Spleen (tissue), 7 donors: ENCODE results near the gene PLEKHJ1.

ENCODE experiments used
- CTCF ChIP-seq, 11 experiments: fragments of 200-600 bp in 7 of 11; fragments of 450-650 bp in 4 of 11; sonication (generic) in 4 of 11; IDR thresholded peaks in 8 of 11; conservative IDR thresholded peaks in 3 of 11; 1 replicate in 7 of 11; 2 replicates in 4 of 11; pipeline versions ENCODE4 v1.4.0 to v1.8.0; 2016 to 2021; ENCODE audit warnings: antibody characterized with exemption in 11 of 11, inconsistent platforms in 4 of 11, mild to moderate bottlenecking in 1 of 11
- POLR2A ChIP-seq, 3 donors: fragments of 450-650 bp; IDR thresholded peaks; one replicate each; pipeline ENCODE4 v1.5.1; 2017; ENCODE audit warnings: antibody characterized with exemption in 3 of 3, mild to moderate bottlenecking in 1 of 3
- donor health status: DM: no; HTN: no; CAD: no; lungs with moderate emphysema.
- donor health status: DM: no; HTN: no; CAD: no.
- donor health status: DM: no; HTN: no; CAD: no.

DNA sequence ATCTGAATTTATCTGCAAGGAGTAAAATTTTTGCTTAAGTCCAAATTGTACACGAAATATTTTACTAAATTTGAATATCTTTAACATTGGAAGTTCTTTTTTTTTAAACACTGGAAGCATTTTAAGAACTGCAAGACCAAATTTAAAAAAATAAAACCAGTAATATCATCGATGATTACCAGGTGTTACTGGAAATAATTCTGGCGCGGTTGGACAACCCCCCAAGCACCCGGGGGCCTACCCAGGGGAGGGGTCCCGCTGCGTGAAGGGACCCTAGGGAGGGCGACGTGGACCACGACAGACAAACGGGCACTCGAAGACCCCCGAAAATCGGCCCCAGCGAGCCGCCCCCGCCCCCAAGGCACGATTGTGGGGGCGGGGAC lies 32.7 kb upstream of the PLEKHJ1 start:
- TF ChIP-seq CTCF (IDR thresholded peaks at IDR 0.05 in 8 of 11, conservative IDR thresholded peaks at IDR 0.05 in 3 of 11) (no peak), POLR2A (IDR thresholded peaks at IDR 0.05) (no peak)
